Esophagus mucosa (tissue), 1 donor: Measurements from ENCODE around the gene TRPV5. TPM values are rescaled to one million over a fixed set of nuclear protein-coding genes. Genes with fewer than 3 reads are reported as not detected.

Source experiments
- ATAC-seq: fragments of 200-7000 bp; cut with Tn5 transposase; one replicate; pipeline ENCODE4 v1.9.1; 2020
- total RNA-seq: library from RNA; stranded (reverse); gene quantifications from one replicate; pipeline ENCODE4 v1.2.4, GENCODE V29; 2023
- donor health status: DM: yes; HTN: yes; CAD: no.

Gene TRPV5
- total RNA-seq, 1 donor from 2014 or later: not detected

GRCh38 chr7:142908290-142908689 lies 25.3 kb downstream of the TRPV5 start:
- no peak for ATAC-seq

- no peak for ATAC-seq
These were observed 26.9 kb downstream of the TRPV5 start for GRCh38 chr7:142906643-142907042.

GRCh38 chr7:142905759-142906158 lies 27.8 kb downstream of the TRPV5 start:
- ATAC-seq: no peak

- ATAC-seq: no peak
These were observed 29.4 kb downstream of the TRPV5 start for GRCh38 chr7:142904128-142904527.

- ATAC-seq: peak; percentile 51
These were observed 31.9 kb downstream of the TRPV5 start for GRCh38 chr7:142901426-142902259.

GRCh38 chr7:142899661-142900060 lies 33.9 kb downstream of the TRPV5 start:
- no peak for ATAC-seq

GRCh38 chr7:142898377-142899170 lies 35.0 kb downstream of the TRPV5 start:
- ATAC-seq: peak; percentile 77

GRCh38 chr7:142897691-142898090 lies 35.9 kb downstream of the TRPV5 start:
- no peak for ATAC-seq

GRCh38 chr7:142896741-142897379 lies 36.7 kb downstream of the TRPV5 start:
- ATAC-seq: no peak

GRCh38 chr7:142896151-142896550 lies 37.4 kb downstream of the TRPV5 start:
- no peak for ATAC-seq

GRCh38 chr7:142894985-142895593 lies 38.5 kb downstream of the TRPV5 start:
- no peak for ATAC-seq

- ATAC-seq: no peak
These were observed 39.2 kb downstream of the TRPV5 start for GRCh38 chr7:142894112-142894984.

- no peak for ATAC-seq
These were observed 40.6 kb downstream of the TRPV5 start for GRCh38 chr7:142892951-142893350.

- ATAC-seq: no peak
These were observed 42.0 kb downstream of the TRPV5 start for GRCh38 chr7:142891490-142892082.

- ATAC-seq: no peak
These were observed 42.6 kb downstream of the TRPV5 start for GRCh38 chr7:142890874-142891485.

- ATAC-seq: no peak
These were observed 43.7 kb downstream of the TRPV5 start for GRCh38 chr7:142889816-142890215.

GRCh38 chr7:142887282-142888015 lies 46.1 kb downstream of the TRPV5 start:
- no peak for ATAC-seq

GRCh38 chr7:142886866-142887265 lies 46.7 kb downstream of the TRPV5 start:
- ATAC-seq: peak; percentile 36

GRCh38 chr7:142885311-142886230 lies 48.0 kb downstream of the TRPV5 start, which contains the start of gene TRPV6:
Gene TRPV6, minus strand, starts transcription at chr7:142885745.
- ATAC-seq: peak; percentile 92
